Endodermal cell (in vitro differentiated cells): Measurements from ENCODE around the gene WRAP73. TPM values are rescaled to one million over a fixed set of nuclear protein-coding genes. Genes with fewer than 3 reads are reported as not detected.

Experiments
- DNase-seq: peaks from one replicate; pipeline ENCODE4 v3.0.0-alpha.2; 2017
- H3K27ac ChIP-seq: 2 replicates; pipeline ENCODE4 v1.5.1; 2013; ENCODE audit warnings: mild to moderate bottlenecking, low read depth, low read length, moderate library complexity
- H3K27me3 ChIP-seq: 2 replicates; pipeline ENCODE4 v1.6.1; 2013; ENCODE audit warnings: mild to moderate bottlenecking, low read length, moderate library complexity; ENCODE audit not compliant: insufficient read depth, control insufficient read depth, poor library complexity, severe bottlenecking
- H3K36me3 ChIP-seq: 2 replicates; pipeline ENCODE4 v1.7.0; 2013; ENCODE audit warnings: mild to moderate bottlenecking, low read length, moderate library complexity; ENCODE audit not compliant: control insufficient read depth, insufficient read depth
- H3K4me1 ChIP-seq: one replicate; pipeline ENCODE4 v1.7.0; 2013; ENCODE audit warnings: low read length; ENCODE audit not compliant: control insufficient read depth, insufficient read depth
- H3K4me3 ChIP-seq: 2 replicates; pipeline ENCODE4 v1.5.1; 2013; ENCODE audit warnings: mild to moderate bottlenecking, low read length, moderate library complexity
- H3K9ac ChIP-seq: 2 replicates; pipeline ENCODE4 v1.6.1; 2013; ENCODE audit warnings: mild to moderate bottlenecking, low read length, moderate library complexity; ENCODE audit not compliant: poor library complexity, severe bottlenecking; ENCODE audit errors: extremely low read depth
- H3K9me3 ChIP-seq: 2 replicates; pipeline ENCODE4 v1.6.1; 2013; ENCODE audit warnings: mild to moderate bottlenecking, low read length, moderate library complexity; ENCODE audit not compliant: control insufficient read depth
- H3K27ac Mint-ChIP-seq: 2 replicates; pipeline ENCODE4 v1.8.0; 2020; ENCODE audit warnings: mixed read lengths
- H3K27me3 Mint-ChIP-seq: 2 replicates; pipeline ENCODE4 v1.8.0; 2021; ENCODE audit warnings: mild to moderate bottlenecking, mixed read lengths; ENCODE audit not compliant: insufficient read depth
- H3K36me3 Mint-ChIP-seq: 2 replicates; pipeline ENCODE4 v1.8.0; 2020; ENCODE audit warnings: low read depth, mixed read lengths
- H3K4me1 Mint-ChIP-seq: 2 replicates; pipeline ENCODE4 v1.8.0; 2020; ENCODE audit warnings: mixed read lengths
- H3K4me3 Mint-ChIP-seq: 2 replicates; pipeline ENCODE4 v1.8.0; 2020; ENCODE audit warnings: mild to moderate bottlenecking, moderate library complexity, mixed read lengths
- H3K9me3 Mint-ChIP-seq: 2 replicates; pipeline ENCODE4 v1.8.0; 2020; ENCODE audit warnings: mild to moderate bottlenecking, mixed read lengths
- WGBS, 2 experiments: methylation state at CpG; one replicate each; pipeline versions ENCODE4 v1.1.5 to v1.1.7; 2013; ENCODE audit warnings: missing lambda C conversion rate in 2 of 2, mixed read lengths in 1 of 2; ENCODE audit not compliant: insufficient coverage in 1 of 2, insufficient read length in 1 of 2; 5-methylcytosine and 5-hydroxymethylcytosine counted together
- total RNA-seq, 2 donors: library from RNA; stranded (reverse); fragmentation: NEBNext Ultra II Directional in 1 of 2; extraction: Animal tissue kit (Norgen Biotek cat#: 25700) in 1 of 2; gene quantifications; 2 replicates in 1 of 2; 3 replicates in 1 of 2; pipeline ENCODE4 v1.2.1, GENCODE V29; 2021
- TF ChIP-seq, protein P1 (sequence below): fragments of 200-600 bp; sonication (generic); conservative IDR thresholded peaks from 2 replicates; pipeline ENCODE4 v1.5.0; 2021; ENCODE audit warnings: antibody characterized with exemption, mild to moderate bottlenecking

The WRAP73 gene
- total RNA-seq, 2 donors from 2014 or later: 29.8 to 32.5 TPM

DNA sequence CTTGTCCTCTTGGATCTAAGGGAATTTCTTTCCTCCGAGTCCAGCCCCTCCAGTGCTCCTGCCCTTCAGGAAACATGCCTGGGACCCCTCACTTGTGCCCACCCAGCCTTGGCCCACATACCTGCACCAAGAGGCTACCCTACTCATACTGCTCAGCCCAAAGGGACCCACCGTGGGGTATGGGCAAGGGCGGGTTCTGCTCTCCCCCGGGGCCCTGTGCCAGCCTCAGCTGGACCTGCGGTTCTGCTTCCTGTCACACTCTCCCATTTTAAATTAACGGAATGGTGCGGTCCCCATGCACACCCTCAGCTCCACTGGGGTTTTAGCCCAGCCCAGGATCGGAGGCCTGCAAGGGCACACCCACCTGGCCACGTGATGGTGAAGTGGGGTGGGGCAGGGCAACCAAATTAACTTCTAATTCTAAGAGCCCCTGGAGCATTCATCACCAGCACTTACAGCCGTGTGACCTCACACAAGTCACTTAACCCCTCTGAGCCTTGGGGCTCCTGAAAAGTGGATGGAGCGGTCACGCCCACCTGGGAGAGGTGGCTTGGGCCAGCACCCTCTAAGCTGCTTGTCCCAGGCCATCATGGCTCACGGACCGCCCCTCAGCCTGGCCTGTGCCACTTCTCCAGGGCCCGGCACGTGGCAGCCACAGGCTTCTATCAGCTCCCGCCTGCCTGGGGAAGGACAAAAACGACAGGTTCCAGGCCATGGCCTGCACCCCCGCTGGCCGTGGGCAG lies 30.8 kb upstream of the WRAP73 start:
- no peaks in the 10 kb centered on the region for H3K9me3 ChIP-seq
- Mint-ChIP-seq H3K9me3 (no peaks in the 10 kb centered on the region), H3K27me3 (peaks cover 20% of the 10 kb centered on the region), H3K4me3 (no peak overlapping the region), H3K27ac (no peak overlapping the region), H3K4me1 (no peaks in the 10 kb centered on the region), H3K36me3 (no peaks in the 10 kb centered on the region)
- no peaks in the 10 kb centered on the region for H3K4me1 ChIP-seq
- no peak overlapping the region for H3K27ac ChIP-seq
- no peak overlapping the region for H3K9ac ChIP-seq
- H3K36me3 ChIP-seq: no peaks in the 10 kb centered on the region
- WGBS, 2 experiments: 86 to 87% methylated on average over 5 to 20 of the region's 20 CpGs
- H3K27me3 ChIP-seq: peaks cover 22% of the 10 kb centered on the region
- DNase-seq: peak; percentile 57
- TF ChIP-seq, protein P1, sequence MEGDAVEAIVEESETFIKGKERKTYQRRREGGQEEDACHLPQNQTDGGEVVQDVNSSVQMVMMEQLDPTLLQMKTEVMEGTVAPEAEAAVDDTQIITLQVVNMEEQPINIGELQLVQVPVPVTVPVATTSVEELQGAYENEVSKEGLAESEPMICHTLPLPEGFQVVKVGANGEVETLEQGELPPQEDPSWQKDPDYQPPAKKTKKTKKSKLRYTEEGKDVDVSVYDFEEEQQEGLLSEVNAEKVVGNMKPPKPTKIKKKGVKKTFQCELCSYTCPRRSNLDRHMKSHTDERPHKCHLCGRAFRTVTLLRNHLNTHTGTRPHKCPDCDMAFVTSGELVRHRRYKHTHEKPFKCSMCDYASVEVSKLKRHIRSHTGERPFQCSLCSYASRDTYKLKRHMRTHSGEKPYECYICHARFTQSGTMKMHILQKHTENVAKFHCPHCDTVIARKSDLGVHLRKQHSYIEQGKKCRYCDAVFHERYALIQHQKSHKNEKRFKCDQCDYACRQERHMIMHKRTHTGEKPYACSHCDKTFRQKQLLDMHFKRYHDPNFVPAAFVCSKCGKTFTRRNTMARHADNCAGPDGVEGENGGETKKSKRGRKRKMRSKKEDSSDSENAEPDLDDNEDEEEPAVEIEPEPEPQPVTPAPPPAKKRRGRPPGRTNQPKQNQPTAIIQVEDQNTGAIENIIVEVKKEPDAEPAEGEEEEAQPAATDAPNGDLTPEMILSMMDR: no peak
- H3K4me3 ChIP-seq: no peak overlapping the region

DNA sequence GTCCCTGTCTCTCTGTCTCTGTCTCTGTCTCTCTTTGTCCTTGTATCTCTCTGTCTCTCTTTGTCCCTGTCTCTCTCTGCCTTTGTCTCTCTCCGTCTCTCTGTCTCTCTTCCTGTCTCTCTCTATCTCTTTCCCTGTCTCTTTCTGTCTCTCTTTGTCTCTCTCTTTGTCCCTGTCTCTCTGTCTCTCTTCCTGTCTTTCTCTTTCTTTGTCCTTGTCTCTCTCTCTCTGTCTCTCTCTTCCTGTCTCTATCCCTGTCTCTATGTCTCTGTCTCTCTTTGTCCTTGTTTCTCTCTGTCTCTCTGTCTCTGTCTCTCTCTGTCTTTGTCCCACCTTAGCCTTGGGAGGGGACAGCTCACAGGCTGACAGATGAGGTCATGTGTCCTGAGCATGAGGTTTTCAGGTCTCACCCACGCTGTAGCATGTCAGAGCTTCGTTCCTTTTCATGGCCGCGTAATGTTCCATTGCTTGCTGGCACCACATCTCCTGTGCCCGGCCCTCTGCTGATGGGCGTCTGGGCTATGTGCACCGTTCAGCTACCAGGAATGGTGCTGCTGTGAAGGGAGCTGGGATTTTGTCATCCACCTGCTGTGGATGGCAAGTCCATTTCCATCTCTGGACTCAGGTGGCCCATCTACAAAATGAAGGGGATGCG lies 30.0 kb upstream of the WRAP73 start:
- no peaks in the 10 kb centered on the region for H3K36me3 ChIP-seq
- no peak overlapping the region for H3K4me3 ChIP-seq
- H3K27ac ChIP-seq: no peak overlapping the region
- H3K27me3 Mint-ChIP-seq: peaks cover 16% of the 10 kb centered on the region
- TF ChIP-seq, protein P1: no peak
- 92 to 97% methylated on average over 5 to 9 of the region's 9 CpGs for WGBS, 2 experiments
- H3K27me3 ChIP-seq: peaks cover 15% of the 10 kb centered on the region
- H3K4me1 ChIP-seq: no peaks in the 10 kb centered on the region
- no peak overlapping the region for H3K4me3 Mint-ChIP-seq
- no peaks in the 10 kb centered on the region for H3K4me1 Mint-ChIP-seq
- no peak overlapping the region for H3K27ac Mint-ChIP-seq
- no peak overlapping the region for H3K9ac ChIP-seq
- H3K9me3 ChIP-seq: no peaks in the 10 kb centered on the region
- H3K36me3 Mint-ChIP-seq: no peaks in the 10 kb centered on the region
- no peaks in the 10 kb centered on the region for H3K9me3 Mint-ChIP-seq
- DNase-seq: no peak

DNA sequence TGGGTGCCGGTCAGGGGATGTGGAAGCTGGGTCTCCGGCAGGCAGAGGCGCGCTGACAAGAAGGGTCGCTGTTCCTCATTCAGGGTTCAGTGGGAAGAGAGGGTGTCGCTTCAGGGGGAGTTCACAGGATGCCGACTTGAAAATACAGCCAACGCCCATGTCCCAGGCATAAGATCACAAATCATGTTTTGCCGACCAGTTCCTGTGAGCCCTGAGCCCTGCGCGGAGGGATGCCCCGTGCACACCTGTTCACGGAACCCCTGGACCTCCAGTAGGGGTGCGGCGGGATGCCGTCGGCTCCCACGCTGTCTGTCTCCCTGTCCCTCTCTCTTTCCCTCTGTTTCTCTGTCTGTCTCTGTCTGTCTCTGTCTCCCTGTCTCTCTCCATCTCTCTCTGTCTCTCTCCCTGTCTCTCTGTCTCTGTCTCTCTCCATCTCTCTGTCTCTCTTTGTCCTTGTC lies 29.2 kb upstream of the WRAP73 start:
- no peaks in the 10 kb centered on the region for H3K4me1 Mint-ChIP-seq
- H3K27ac Mint-ChIP-seq: no peak overlapping the region
- peaks cover 3% of the 10 kb centered on the region for H3K4me1 ChIP-seq
- H3K9ac ChIP-seq: no peak overlapping the region
- H3K9me3 Mint-ChIP-seq: no peaks in the 10 kb centered on the region
- H3K27ac ChIP-seq: no peak overlapping the region
- 93% methylated on average over 11 to 18 of the region's 18 CpGs for WGBS, 2 experiments
- H3K36me3 ChIP-seq: no peaks in the 10 kb centered on the region
- no peak overlapping the region for H3K4me3 ChIP-seq
- H3K4me3 Mint-ChIP-seq: no peak overlapping the region
- H3K27me3 Mint-ChIP-seq: peaks cover 14% of the 10 kb centered on the region
- H3K36me3 Mint-ChIP-seq: no peaks in the 10 kb centered on the region
- H3K9me3 ChIP-seq: no peaks in the 10 kb centered on the region
- DNase-seq: no peak
- peaks cover 7% of the 10 kb centered on the region for H3K27me3 ChIP-seq
- TF ChIP-seq, protein P1: no peak
